WTC11 (cell line): Measurements from ENCODE around the gene M1AP. TPM values are rescaled to one million over a fixed set of nuclear protein-coding genes. Genes with fewer than 3 reads are reported as not detected.
A peak's percentile ranks its signal among the peaks of the same experiment; 100 is the strongest.

Source experiments
- ATAC-seq: fragments of 200-7000 bp; cut with Tn5 transposase; 2 replicates; pipeline ENCODE4 v1.10.0; 2021; ENCODE audit warnings: mild to moderate bottlenecking, moderate library complexity
- CTCF ChIA-PET: fragments of 300-600 bp; sonication (Branson Sonifier 250); formaldehyde crosslinking; loops from one replicate; lab custom pipeline; 2021; ENCODE audit warnings: antibody characterized with exemption; lab: Charles Lee
- POLR2A ChIA-PET: fragments of 350-600 bp; sonication (Branson Sonifier 250); formaldehyde crosslinking; loops from one replicate; lab custom pipeline; 2021; ENCODE audit warnings: antibody characterized with exemption; lab: Charles Lee
- DNase-seq: peaks from one replicate; pipeline ENCODE4 v3.0.0; 2021; ENCODE audit warnings: low spot score
- H3K27ac Mint-ChIP-seq: 2 replicates; pipeline ENCODE4 v1.8.0; 2021; ENCODE audit warnings: mixed read lengths
- H3K27me3 Mint-ChIP-seq: 2 replicates; pipeline ENCODE4 v1.8.0; 2021; ENCODE audit warnings: low read depth, mild to moderate bottlenecking, moderate library complexity, mixed read lengths
- H3K36me3 Mint-ChIP-seq: 2 replicates; pipeline ENCODE4 v1.8.0; 2021; ENCODE audit warnings: mixed read lengths
- H3K4me1 Mint-ChIP-seq: 2 replicates; pipeline ENCODE4 v1.8.0; 2022; ENCODE audit warnings: mixed read lengths
- H3K4me3 Mint-ChIP-seq: 2 replicates; pipeline ENCODE4 v1.8.0; 2021; ENCODE audit warnings: mild to moderate bottlenecking, moderate library complexity, mixed read lengths
- H3K9me3 Mint-ChIP-seq: 2 replicates; pipeline ENCODE4 v1.8.0; 2021; ENCODE audit warnings: mixed read lengths
- GABPB1 ChIP-seq: sonication (generic); formaldehyde crosslinking; IDR thresholded peaks from 2 replicates; pipeline ENCODE4 v1.8.1; 2023; ENCODE audit warnings: mild to moderate bottlenecking, missing genetic modification reagents
- GTF2I ChIP-seq: fragments of 250-450 bp; sonication (Bioruptor Pico); conservative IDR thresholded peaks from 2 replicates; pipeline ENCODE4 v1.4.0; 2021; ENCODE audit warnings: mild to moderate bottlenecking
- MXD4 ChIP-seq: fragments of 250-450 bp; sonication (Bioruptor Pico); IDR thresholded peaks from 2 replicates; pipeline ENCODE4 v1.8.0; 2021; ENCODE audit warnings: mild to moderate bottlenecking, moderate library complexity, borderline replicate concordance
- MYBL2 ChIP-seq: sonication (generic); formaldehyde crosslinking; IDR thresholded peaks from 2 replicates; pipeline ENCODE4 v1.8.1; 2023; ENCODE audit warnings: mild to moderate bottlenecking, moderate library complexity, missing genetic modification reagents
- NR2C2 ChIP-seq: sonication (generic); formaldehyde crosslinking; IDR thresholded peaks from 2 replicates; pipeline ENCODE4 v1.8.0; 2022; ENCODE audit warnings: mild to moderate bottlenecking, missing genetic modification reagents
- SMAD3 ChIP-seq: sonication (generic); formaldehyde crosslinking; IDR thresholded peaks from 2 replicates; pipeline ENCODE4 v1.8.0; 2022; ENCODE audit warnings: missing genetic modification reagents, mild to moderate bottlenecking, borderline replicate concordance
- TEAD1 ChIP-seq: sonication (generic); formaldehyde crosslinking; IDR thresholded peaks from 2 replicates; pipeline ENCODE4 v1.8.0; 2022; ENCODE audit warnings: mild to moderate bottlenecking, missing genetic modification reagents
- TEAD4 ChIP-seq: sonication (generic); formaldehyde crosslinking; IDR thresholded peaks from 2 replicates; pipeline ENCODE4 v1.8.0; 2022; ENCODE audit warnings: mild to moderate bottlenecking, missing genetic modification reagents
- ZNF219 ChIP-seq: sonication (generic); formaldehyde crosslinking; IDR thresholded peaks from 2 replicates; pipeline ENCODE4 v1.8.0; 2023; ENCODE audit warnings: missing genetic modification reagents, mild to moderate bottlenecking, borderline replicate concordance
- ZNF232 ChIP-seq: sonication (generic); formaldehyde crosslinking; IDR thresholded peaks from 2 replicates; pipeline ENCODE4 v1.8.0; 2022; ENCODE audit warnings: mild to moderate bottlenecking, missing genetic modification reagents
- total RNA-seq: library from RNA; stranded (reverse); gene quantifications from 3 replicates; pipeline ENCODE4 v1.2.3, GENCODE V29; 2021
- TF ChIP-seq, protein P1 (sequence below): sonication (generic); formaldehyde crosslinking; IDR thresholded peaks from 2 replicates; pipeline ENCODE4 v1.8.0; 2022; ENCODE audit warnings: mild to moderate bottlenecking, missing genetic modification reagents
- TF ChIP-seq, protein P2 (sequence below): sonication (generic); formaldehyde crosslinking; IDR thresholded peaks from 2 replicates; pipeline ENCODE4 v1.8.1; 2022; ENCODE audit warnings: missing genetic modification reagents, borderline replicate concordance
- TF ChIP-seq, protein P3 (sequence below): sonication (generic); formaldehyde crosslinking; IDR thresholded peaks from 2 replicates; pipeline ENCODE4 v1.8.1; 2023; ENCODE audit warnings: mild to moderate bottlenecking, missing genetic modification reagents
- TF ChIP-seq, protein P4 (sequence below): sonication (generic); formaldehyde crosslinking; IDR thresholded peaks from 2 replicates; pipeline ENCODE4 v1.8.1; 2023; ENCODE audit warnings: mild to moderate bottlenecking, moderate library complexity, missing genetic modification reagents
- TF ChIP-seq, protein P5 (sequence below): sonication (generic); formaldehyde crosslinking; IDR thresholded peaks from 2 replicates; pipeline ENCODE4 v1.8.0; 2022; ENCODE audit warnings: mild to moderate bottlenecking, missing genetic modification reagents

The M1AP gene
- total RNA-seq, 1 experiment from 2014 or later, result 5.9 TPM

DNA sequence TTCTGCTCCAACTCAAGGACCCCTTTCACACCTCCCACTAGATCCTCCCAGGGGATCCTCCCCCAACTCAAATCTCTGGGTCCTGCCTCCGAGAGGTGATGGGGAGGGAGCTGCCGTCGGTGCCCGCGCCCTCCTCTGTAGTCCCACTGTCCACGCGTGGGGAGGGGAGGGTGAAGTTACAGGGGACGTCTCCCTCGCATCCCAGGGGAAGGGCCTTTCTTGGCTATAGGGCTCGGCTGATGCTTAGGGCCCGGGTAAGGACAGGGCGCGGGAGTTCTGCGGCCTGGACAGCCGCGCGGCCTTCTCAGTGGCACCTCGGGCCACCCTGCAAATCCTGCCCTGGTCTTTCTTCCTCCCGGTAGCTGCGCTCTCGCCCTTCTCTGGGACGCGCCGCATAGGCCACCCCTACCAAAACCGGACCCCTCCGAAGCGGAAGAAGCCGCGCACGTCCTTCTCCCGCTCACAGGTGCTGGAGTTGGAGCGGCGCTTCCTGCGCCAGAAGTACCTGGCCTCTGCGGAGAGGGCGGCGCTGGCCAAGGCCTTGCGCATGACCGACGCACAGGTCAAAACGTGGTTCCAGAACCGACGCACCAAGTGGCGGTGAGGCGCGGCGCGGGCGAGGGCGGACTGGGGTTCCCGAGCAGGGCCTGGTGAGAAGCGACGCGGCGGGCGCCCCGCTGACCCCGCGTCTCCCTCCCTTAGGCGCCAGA lies 132.7 kb downstream of the M1AP start (continued):
- TF ChIP-seq ZNF219, result no peak
- TF ChIP-seq, protein P1, sequence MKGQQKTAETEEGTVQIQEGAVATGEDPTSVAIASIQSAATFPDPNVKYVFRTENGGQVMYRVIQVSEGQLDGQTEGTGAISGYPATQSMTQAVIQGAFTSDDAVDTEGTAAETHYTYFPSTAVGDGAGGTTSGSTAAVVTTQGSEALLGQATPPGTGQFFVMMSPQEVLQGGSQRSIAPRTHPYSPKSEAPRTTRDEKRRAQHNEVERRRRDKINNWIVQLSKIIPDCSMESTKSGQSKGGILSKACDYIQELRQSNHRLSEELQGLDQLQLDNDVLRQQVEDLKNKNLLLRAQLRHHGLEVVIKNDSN, result peak; percentile 47; the same call in 1 of the 2 replicates
- TF ChIP-seq TEAD4 (CRISPR knock-in tag), result peak; percentile 43; the same call in 1 of the 2 replicates
- TF ChIP-seq, protein P2, sequence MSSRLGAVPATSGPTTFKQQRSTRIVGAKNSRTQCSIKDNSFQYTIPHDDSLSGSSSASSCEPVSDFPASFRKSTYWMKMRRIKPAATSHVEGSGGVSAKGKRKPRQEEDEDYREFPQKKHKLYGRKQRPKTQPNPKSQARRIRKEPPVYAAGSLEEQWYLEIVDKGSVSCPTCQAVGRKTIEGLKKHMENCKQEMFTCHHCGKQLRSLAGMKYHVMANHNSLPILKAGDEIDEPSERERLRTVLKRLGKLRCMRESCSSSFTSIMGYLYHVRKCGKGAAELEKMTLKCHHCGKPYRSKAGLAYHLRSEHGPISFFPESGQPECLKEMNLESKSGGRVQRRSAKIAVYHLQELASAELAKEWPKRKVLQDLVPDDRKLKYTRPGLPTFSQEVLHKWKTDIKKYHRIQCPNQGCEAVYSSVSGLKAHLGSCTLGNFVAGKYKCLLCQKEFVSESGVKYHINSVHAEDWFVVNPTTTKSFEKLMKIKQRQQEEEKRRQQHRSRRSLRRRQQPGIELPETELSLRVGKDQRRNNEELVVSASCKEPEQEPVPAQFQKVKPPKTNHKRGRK (CRISPR knock-in tag), result no peak
- TF ChIP-seq, protein P3, sequence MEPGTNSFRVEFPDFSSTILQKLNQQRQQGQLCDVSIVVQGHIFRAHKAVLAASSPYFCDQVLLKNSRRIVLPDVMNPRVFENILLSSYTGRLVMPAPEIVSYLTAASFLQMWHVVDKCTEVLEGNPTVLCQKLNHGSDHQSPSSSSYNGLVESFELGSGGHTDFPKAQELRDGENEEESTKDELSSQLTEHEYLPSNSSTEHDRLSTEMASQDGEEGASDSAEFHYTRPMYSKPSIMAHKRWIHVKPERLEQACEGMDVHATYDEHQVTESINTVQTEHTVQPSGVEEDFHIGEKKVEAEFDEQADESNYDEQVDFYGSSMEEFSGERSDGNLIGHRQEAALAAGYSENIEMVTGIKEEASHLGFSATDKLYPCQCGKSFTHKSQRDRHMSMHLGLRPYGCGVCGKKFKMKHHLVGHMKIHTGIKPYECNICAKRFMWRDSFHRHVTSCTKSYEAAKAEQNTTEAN (CRISPR knock-in tag), result no peak
- no peak for TF ChIP-seq GTF2I (CRISPR knock-in tag)
- TF ChIP-seq NR2C2, result peak; percentile 1; the same call in 1 of the 2 replicates
- no peak for TF ChIP-seq SMAD3 (CRISPR knock-in tag)
- TF ChIP-seq MXD4, result no peak
- no peak for TF ChIP-seq GABPB1
- TF ChIP-seq, protein P4, sequence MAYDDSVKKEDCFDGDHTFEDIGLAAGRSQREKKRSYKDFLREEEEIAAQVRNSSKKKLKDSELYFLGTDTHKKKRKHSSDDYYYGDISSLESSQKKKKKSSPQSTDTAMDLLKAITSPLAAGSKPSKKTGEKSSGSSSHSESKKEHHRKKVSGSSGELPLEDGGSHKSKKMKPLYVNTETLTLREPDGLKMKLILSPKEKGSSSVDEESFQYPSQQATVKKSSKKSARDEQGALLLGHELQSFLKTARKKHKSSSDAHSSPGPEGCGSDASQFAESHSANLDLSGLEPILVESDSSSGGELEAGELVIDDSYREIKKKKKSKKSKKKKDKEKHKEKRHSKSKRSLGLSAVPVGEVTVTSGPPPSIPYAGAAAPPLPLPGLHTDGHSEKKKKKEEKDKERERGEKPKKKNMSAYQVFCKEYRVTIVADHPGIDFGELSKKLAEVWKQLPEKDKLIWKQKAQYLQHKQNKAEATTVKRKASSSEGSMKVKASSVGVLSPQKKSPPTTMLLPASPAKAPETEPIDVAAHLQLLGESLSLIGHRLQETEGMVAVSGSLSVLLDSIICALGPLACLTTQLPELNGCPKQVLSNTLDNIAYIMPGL (CRISPR knock-in tag), result 0 out of 2 replicates have a peak, but pooled peaks have one; percentile 7
- TF ChIP-seq, all 79 proteins: peak for 12

DNA sequence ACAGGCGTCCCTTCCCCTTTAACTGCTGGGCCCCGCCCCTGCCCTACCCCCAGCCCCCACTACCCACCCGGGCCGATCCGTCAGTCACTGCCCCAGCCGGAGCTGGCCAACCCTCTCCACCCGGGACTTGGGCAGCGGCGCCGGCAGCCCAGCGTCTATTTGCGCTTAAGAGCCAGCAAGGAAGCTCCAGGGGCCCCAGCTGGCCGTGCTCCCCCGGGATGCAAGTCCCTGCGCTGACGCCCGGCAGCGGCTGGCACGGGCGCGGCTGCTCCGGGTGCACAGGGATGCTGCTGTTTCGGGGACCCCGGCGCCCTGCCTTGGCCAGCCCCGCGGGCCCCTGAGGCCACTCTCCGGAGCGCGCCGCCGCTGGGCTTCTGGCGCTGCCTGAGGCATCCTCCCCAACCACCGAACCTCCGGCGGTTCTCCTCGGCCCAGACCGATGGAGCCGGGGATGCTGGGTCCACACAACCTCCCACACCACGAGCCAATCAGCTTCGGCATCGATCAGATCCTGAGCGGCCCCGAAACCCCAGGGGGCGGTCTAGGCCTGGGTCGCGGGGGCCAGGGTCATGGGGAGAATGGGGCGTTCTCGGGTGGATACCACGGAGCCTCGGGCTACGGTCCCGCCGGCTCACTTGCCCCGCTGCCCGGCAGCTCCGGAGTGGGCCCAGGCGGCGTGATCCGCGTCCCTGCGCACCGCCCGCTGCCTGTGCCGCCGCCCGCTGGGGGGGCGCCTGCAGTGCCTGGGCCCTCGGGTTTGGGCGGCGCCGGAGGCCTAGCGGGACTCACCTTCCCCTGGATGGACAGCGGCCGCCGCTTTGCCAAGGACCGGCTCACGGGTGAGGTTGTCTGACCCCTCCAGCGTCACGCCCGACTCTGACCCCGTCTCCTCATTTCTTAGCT lies 133.5 kb downstream of the M1AP start, which contains the start of gene TLX2:
Gene TLX2, plus strand, starts transcription at position 83 of the 903 bp plus-strand sequence. Its CDS starts 357 bp downstream, at position 440.
- Mint-ChIP-seq H3K36me3 (peaks cover 9% of the 10 kb centered on the region), H3K27ac (no peak within 1 kb of the TSS), H3K4me1 (peaks cover 16% of the 10 kb centered on the region), H3K9me3 (peaks cover 8% of the 10 kb centered on the region), H3K27me3 (peaks cover 99% of the 10 kb centered on the region), H3K4me3 (peak within 1 kb of the TSS; percentile 65)
- ATAC-seq, result peak; percentile 4
- DNase-seq, result peak; percentile 50
- ChIA-PET POLR2A (interaction anchor here (1.3 kb wide), 1 partner anchor 73 kb away, joined by 4 read pairs; no protein-coding TSS in a partner anchor), CTCF (interaction anchor here (0.6 to 2.3 kb wide), 8 partner anchors 8 to 394 kb away, joined by 3 to 8 read pairs (median 4); partner anchors contain the start of genes CCDC142, DQX1, LBX2 and PCGF1)
- TF ChIP-seq ZNF232 (no peak), MYBL2 (no peak), TEAD1 (no peak)
- TF ChIP-seq, protein P4 (CRISPR knock-in tag), result 0 out of 2 replicates have a peak, but pooled peaks have one; percentile 27
- TF ChIP-seq, protein P5, sequence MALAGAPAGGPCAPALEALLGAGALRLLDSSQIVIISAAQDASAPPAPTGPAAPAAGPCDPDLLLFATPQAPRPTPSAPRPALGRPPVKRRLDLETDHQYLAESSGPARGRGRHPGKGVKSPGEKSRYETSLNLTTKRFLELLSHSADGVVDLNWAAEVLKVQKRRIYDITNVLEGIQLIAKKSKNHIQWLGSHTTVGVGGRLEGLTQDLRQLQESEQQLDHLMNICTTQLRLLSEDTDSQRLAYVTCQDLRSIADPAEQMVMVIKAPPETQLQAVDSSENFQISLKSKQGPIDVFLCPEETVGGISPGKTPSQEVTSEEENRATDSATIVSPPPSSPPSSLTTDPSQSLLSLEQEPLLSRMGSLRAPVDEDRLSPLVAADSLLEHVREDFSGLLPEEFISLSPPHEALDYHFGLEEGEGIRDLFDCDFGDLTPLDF, result no peak
